PC-9 (cell line): ENCODE measurements around the gene CELF4.

Source experiments
- CTCF ChIP-seq: fragments of 200-600 bp; sonication (generic); conservative IDR thresholded peaks from 2 replicates; pipeline ENCODE4 v1.6.1; 2017; ENCODE audit warnings: mixed run types, antibody characterized with exemption, mild to moderate bottlenecking, moderate library complexity
- EZH2 ChIP-seq: fragments of 200-600 bp; sonication (generic); IDR thresholded peaks from 2 replicates; pipeline ENCODE4 v1.8.0; 2017; ENCODE audit warnings: antibody characterized with exemption, low read depth

- TF ChIP-seq EZH2: no peak
- no peak for TF ChIP-seq CTCF
Measured at GRCh38 chr18:37561986-37562385, 3.6 kb downstream of the CELF4 start.
